Karpas-422 (cell line): ENCODE data around the gene MASP1. TPM values are rescaled to one million over a fixed set of nuclear protein-coding genes. Genes with fewer than 3 reads are reported as not detected.

Experiments
- DNase-seq: peaks from one replicate; pipeline ENCODE4 v3.0.0-alpha.2; 2015
- H2AFZ ChIP-seq: fragments of 200-600 bp; sonication (generic); 2 replicates; pipeline ENCODE4 v1.6.1; 2014; ENCODE audit warnings: antibody characterized with exemption, low read length, mixed read lengths
- H3K27ac ChIP-seq: fragments of 200-600 bp; sonication (generic); 2 replicates; pipeline ENCODE4 v1.5.1; 2014; ENCODE audit warnings: mild to moderate bottlenecking, low read length, moderate library complexity
- H3K27me3 ChIP-seq: fragments of 200-600 bp; sonication (generic); 2 replicates; pipeline ENCODE4 v1.6.1; 2014; ENCODE audit warnings: low read length, mixed read lengths
- H3K36me3 ChIP-seq: fragments of 200-600 bp; sonication (generic); 2 replicates; pipeline ENCODE4 v1.6.1; 2014; ENCODE audit warnings: low read length, mixed read lengths; ENCODE audit not compliant: insufficient read depth
- H3K4me1 ChIP-seq: fragments of 200-600 bp; sonication (generic); 2 replicates; pipeline ENCODE4 v1.6.1; 2014; ENCODE audit warnings: mild to moderate bottlenecking, low read length, mixed read lengths
- H3K4me2 ChIP-seq: fragments of 200-600 bp; sonication (generic); 2 replicates; pipeline ENCODE4 v1.6.1; 2014; ENCODE audit warnings: low read length, low read depth, mild to moderate bottlenecking; ENCODE audit not compliant: poor library complexity, severe bottlenecking
- H3K4me3 ChIP-seq: fragments of 200-600 bp; sonication (generic); 2 replicates; pipeline ENCODE4 v1.5.1; 2014; ENCODE audit warnings: mild to moderate bottlenecking, antibody characterized with exemption, low read length, mixed read lengths
- H3K79me2 ChIP-seq: fragments of 200-600 bp; sonication (generic); 2 replicates; pipeline ENCODE4 v1.6.1; 2014; ENCODE audit warnings: mild to moderate bottlenecking, low read length, mixed read lengths
- H3K9ac ChIP-seq: fragments of 200-600 bp; sonication (generic); 2 replicates; pipeline ENCODE4 v1.6.0; 2014; ENCODE audit warnings: low read length
- H3K9me2 ChIP-seq: fragments of 200-600 bp; sonication (generic), shearing (Covaris generic); replicated peaks from 2 replicates; pipeline ENCODE4 v1.6.0; 2014; ENCODE audit warnings: mild to moderate bottlenecking, low read length, moderate library complexity; ENCODE audit not compliant: insufficient read depth
- H3K9me3 ChIP-seq: fragments of 300-700, 200-600 bp; sonication (generic); 2 replicates; pipeline ENCODE4 v1.6.1; 2014; ENCODE audit warnings: low read length, mixed read lengths
- H4K20me1 ChIP-seq: fragments of 200-600 bp; sonication (generic); 2 replicates; pipeline ENCODE4 v1.6.1; 2014; ENCODE audit warnings: mild to moderate bottlenecking, antibody characterized with exemption, low read length, low read depth; ENCODE audit not compliant: insufficient read depth
- total RNA-seq: library from RNA; depleted of rRNA; stranded (reverse); fragments of >200 nt; shearing (Covaris generic); gene quantifications from 2 replicates; pipeline ENCODE4 v1.2.3, GENCODE V29; 2014; ENCODE audit warnings: low replicate concordance

The MASP1 gene
- total RNA-seq, 1 experiment from 2014 or later: not detected

DNA sequence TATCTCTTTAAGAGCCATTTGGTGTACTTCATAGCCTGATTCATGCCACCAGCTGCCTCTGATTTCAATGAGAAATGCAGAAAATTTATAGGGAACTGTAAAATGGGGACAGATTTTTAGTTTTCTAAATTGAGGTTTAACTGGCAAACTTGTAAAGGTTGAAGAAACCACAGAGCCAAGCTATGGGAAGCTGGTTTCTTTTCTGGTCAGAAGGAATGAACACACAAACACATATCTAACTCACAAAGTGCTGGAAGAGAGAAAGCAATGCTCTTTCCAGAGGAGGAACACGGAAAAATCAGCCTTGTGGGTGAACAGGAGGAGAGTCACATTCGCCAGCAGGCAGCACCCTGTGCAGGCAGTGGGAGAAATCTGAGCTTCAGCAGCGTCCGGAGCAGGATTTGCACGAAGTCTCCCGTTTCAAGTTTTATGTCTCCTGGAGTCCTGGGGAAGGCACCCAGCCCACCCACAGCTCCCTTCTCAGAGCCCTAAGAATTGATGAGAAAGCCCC lies 481 bp downstream of the MASP1 start:
- no peak overlapping the region for H3K4me3 ChIP-seq
- no peak overlapping the region for H2AFZ ChIP-seq
- H3K9me3 ChIP-seq: no peaks in the 10 kb centered on the region
- no peaks in the 10 kb centered on the region for H3K4me1 ChIP-seq
- H3K27me3 ChIP-seq: no peaks in the 10 kb centered on the region; the same call in 1 of the 2 replicates
- H3K36me3 ChIP-seq: no peaks in the 10 kb centered on the region
- no peaks in the 10 kb centered on the region for H3K79me2 ChIP-seq
- H3K4me2 ChIP-seq: no peak overlapping the region
- no peaks in the 10 kb centered on the region for H3K9me2 ChIP-seq
- H4K20me1 ChIP-seq: no peaks in the 10 kb centered on the region
- no peak overlapping the region for H3K27ac ChIP-seq
- DNase-seq: no peak
- no peak overlapping the region for H3K9ac ChIP-seq

GRCh38 chr3:187290503-187290902 lies 1.0 kb downstream of the MASP1 start:
- no peak for DNase-seq
- Histone ChIP-seq H4K20me1 (no peaks in the 10 kb centered on the region), H3K27me3 (no peaks in the 10 kb centered on the region; the same call in 1 of the 2 replicates), H3K4me3 (no peak overlapping the region), H3K9me2 (no peaks in the 10 kb centered on the region), H3K36me3 (no peaks in the 10 kb centered on the region), H2AFZ (no peak overlapping the region), H3K9ac (no peak overlapping the region), H3K9me3 (no peaks in the 10 kb centered on the region), H3K4me1 (no peaks in the 10 kb centered on the region), H3K4me2 (no peak overlapping the region), H3K27ac (no peak overlapping the region), H3K79me2 (no peaks in the 10 kb centered on the region)

DNA sequence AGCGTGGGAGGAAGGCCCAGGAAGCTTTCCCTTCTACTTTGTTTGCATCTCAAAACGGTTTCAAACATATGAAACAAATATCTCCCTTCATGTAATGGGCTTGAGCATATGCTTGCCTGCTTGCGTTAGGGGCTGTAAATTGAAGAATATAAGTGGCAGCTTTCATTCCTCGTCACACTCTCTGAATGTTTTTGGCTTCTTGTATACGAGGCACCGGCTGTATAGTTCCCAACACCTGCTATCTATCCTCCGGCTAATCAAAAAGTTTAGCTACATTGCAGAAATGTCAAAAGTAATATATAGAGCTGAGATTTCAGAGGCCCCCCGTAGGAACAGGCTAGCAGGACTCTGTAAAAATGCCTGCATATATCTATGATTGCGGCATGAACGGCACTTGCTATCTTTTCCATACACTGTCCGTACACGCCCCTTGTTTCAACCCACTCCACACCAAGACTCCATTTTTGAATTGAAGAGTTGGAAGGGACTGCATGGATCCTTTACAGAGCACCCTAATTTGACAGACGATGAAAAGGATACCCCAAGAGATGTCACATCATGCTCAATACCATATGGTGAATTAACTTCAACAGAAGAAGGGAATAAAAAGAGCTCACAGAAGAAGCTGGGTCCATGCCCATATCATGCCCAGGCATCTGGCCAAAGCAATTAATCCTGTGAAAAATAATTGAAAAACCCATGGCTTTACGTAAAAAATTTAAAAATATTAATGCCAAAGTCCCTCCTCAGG lies 2.5 kb downstream of the MASP1 start:
- Histone ChIP-seq H2AFZ (no peak overlapping the region), H3K27me3 (no peaks in the 10 kb centered on the region; the same call in 1 of the 2 replicates), H3K4me1 (no peaks in the 10 kb centered on the region), H3K9me2 (no peaks in the 10 kb centered on the region), H3K9me3 (no peaks in the 10 kb centered on the region), H3K36me3 (no peaks in the 10 kb centered on the region), H3K4me2 (no peak overlapping the region), H3K9ac (no peak overlapping the region), H3K79me2 (no peaks in the 10 kb centered on the region), H3K4me3 (no peak overlapping the region), H4K20me1 (no peaks in the 10 kb centered on the region), H3K27ac (no peak overlapping the region)
- DNase-seq: no peak

DNA sequence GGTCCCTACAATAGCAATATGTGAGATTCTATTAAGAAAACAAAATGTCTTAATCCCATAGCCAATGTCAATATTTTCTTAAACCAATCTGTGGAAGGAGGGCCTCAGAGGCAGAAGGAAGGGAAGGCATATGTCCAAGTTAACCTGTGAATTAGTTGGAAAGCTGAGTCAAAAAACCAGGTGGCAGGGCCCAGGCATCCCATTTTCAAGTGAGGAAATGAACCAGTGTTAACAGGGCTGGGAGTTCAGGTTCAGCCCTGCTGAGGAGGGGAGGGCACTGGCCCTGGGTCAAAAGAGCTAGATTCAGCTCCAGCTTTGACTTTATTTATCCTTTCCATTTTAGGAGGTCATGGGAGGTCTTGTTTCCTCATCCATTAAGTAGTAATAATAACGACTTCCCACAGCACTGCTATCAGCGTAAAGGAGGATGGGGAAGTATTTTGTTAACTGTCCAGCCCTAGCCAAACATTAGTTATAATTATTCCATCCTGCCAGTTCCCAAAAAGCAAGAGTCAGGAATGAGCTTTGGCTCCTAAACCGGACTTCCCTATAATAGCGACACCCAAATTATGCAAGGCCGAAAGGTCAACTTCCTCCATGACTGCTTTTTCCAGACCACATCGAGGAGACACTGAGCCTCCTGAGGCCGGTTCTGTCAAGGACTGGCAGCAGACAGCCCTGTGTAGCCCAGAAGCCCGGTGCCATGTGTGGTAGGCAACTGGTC lies 3.2 kb downstream of the MASP1 start:
- H3K27ac ChIP-seq: no peak overlapping the region
- no peaks in the 10 kb centered on the region for H4K20me1 ChIP-seq
- H3K9me2 ChIP-seq: no peaks in the 10 kb centered on the region
- H3K36me3 ChIP-seq: no peaks in the 10 kb centered on the region
- DNase-seq: no peak
- no peaks in the 10 kb centered on the region for H3K4me1 ChIP-seq
- H3K9ac ChIP-seq: no peak overlapping the region
- H3K9me3 ChIP-seq: no peaks in the 10 kb centered on the region
- H3K27me3 ChIP-seq: no peaks in the 10 kb centered on the region; the same call in 1 of the 2 replicates
- H2AFZ ChIP-seq: no peak overlapping the region
- no peaks in the 10 kb centered on the region for H3K79me2 ChIP-seq
- no peak overlapping the region for H3K4me2 ChIP-seq
- no peak overlapping the region for H3K4me3 ChIP-seq

GRCh38 chr3:187287256-187287655 lies 4.3 kb downstream of the MASP1 start:
- no peak overlapping the region for H3K4me2 ChIP-seq
- H3K36me3 ChIP-seq: no peaks in the 10 kb centered on the region
- no peaks in the 10 kb centered on the region for H3K9me2 ChIP-seq
- no peaks in the 10 kb centered on the region for H4K20me1 ChIP-seq
- no peak overlapping the region for H3K9ac ChIP-seq
- no peak overlapping the region for H3K4me3 ChIP-seq
- peaks cover 5% of the 10 kb centered on the region for H3K4me1 ChIP-seq
- H3K79me2 ChIP-seq: no peaks in the 10 kb centered on the region
- no peak for DNase-seq
- no peak overlapping the region for H3K27ac ChIP-seq
- no peaks in the 10 kb centered on the region; the same call in 1 of the 2 replicates for H3K27me3 ChIP-seq
- no peak overlapping the region; the same call in 1 of the 2 replicates for H2AFZ ChIP-seq
- H3K9me3 ChIP-seq: no peaks in the 10 kb centered on the region

GRCh38 chr3:187286467-187287059 lies 5.0 kb downstream of the MASP1 start:
- no peak for DNase-seq
- Histone ChIP-seq H3K27ac (no peak overlapping the region), H3K4me1 (peaks cover 5% of the 10 kb centered on the region), H3K27me3 (no peaks in the 10 kb centered on the region; the same call in 1 of the 2 replicates), H3K9me2 (no peaks in the 10 kb centered on the region), H4K20me1 (no peaks in the 10 kb centered on the region), H3K36me3 (no peaks in the 10 kb centered on the region), H3K79me2 (no peaks in the 10 kb centered on the region), H3K9me3 (no peaks in the 10 kb centered on the region), H3K4me2 (no peak overlapping the region), H3K9ac (no peak overlapping the region), H2AFZ (peak overlapping the region; percentile 14; the same call in 1 of the 2 replicates), H3K4me3 (no peak overlapping the region)

DNA sequence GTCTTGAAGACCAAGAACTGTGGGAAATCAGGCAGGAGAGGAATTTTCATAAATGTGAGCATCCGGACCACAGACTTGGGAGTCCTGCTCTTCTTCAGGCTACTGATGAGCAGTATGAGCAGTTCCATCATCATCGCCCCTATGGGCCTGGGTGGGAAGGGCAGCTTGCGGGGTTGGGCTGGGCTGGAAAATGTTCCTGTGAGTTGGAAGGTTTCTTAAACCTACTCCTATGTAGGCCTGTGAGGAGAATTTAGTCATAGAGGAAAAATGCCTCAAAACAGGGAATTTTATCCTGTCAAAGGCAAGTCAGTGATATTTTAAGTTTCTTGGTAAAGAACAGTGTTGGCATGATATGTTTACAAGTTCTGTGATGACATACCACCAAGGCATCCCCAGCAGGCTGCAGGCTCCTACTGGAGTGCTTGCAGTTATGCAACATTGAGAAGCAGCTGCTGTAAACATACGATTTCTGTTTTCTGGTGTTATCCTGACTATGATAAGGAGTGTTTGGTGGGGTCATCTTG lies 10.3 kb downstream of the MASP1 start:
- no peak overlapping the region for H3K9ac ChIP-seq

DNA sequence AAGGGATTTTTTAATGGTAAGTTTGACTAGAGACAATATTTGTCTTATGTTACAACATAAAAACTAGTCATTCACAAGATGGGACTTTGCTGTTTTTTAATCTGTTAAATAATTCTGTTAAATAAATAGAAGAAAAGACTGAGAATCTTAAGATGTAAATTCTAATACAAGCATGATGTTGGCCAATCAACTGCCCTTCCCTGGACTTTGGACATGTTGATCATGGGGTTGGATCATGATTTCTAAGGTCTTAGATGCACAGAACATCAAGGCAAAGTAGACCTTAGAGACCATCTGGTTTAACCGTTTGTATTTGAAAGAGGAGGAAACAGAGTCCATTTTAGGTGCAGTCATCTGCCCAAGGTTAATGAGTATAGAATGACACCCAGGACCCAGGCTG lies 10.9 kb downstream of the MASP1 start:
- Histone ChIP-seq H3K27me3 (no peaks in the 10 kb centered on the region), H2AFZ (no peak overlapping the region)
- no peak for DNase-seq

More for the DNA sequence above, 10.3 kb downstream of the MASP1 start:
- H3K79me2 ChIP-seq: no peaks in the 10 kb centered on the region
- no peaks in the 10 kb centered on the region for H3K9me2 ChIP-seq
- H3K4me1 ChIP-seq: peaks cover 5% of the 10 kb centered on the region
- no peaks in the 10 kb centered on the region for H4K20me1 ChIP-seq
- H3K27me3 ChIP-seq: no peaks in the 10 kb centered on the region
- no peak overlapping the region for H3K4me3 ChIP-seq
- H3K4me2 ChIP-seq: no peak overlapping the region
- no peaks in the 10 kb centered on the region for H3K9me3 ChIP-seq
- no peak overlapping the region for H2AFZ ChIP-seq
- no peak overlapping the region for H3K27ac ChIP-seq
- DNase-seq: no peak
- H3K36me3 ChIP-seq: no peaks in the 10 kb centered on the region

More for the DNA sequence above, 10.9 kb downstream of the MASP1 start:
- Histone ChIP-seq H3K4me2 (no peak overlapping the region), H3K4me1 (peaks cover 5% of the 10 kb centered on the region), H3K9me2 (no peaks in the 10 kb centered on the region), H3K36me3 (no peaks in the 10 kb centered on the region), H3K27ac (no peak overlapping the region), H3K9ac (no peak overlapping the region), H3K9me3 (no peaks in the 10 kb centered on the region), H4K20me1 (no peaks in the 10 kb centered on the region), H3K79me2 (no peaks in the 10 kb centered on the region), H3K4me3 (no peak overlapping the region)
